Measurements from ENCODE around the gene SPNS1.

- no peak for TF ChIP-seq CTCF (IDR thresholded peaks at IDR 0.05)
- no peak for TF ChIP-seq EZH2 (IDR thresholded peaks at IDR 0.05)
Observed at GRCh38 chr16:29012913-29013553, 38.5 kb downstream of the SPNS1 start.
